Stimulated activated CD8-positive, alpha-beta memory T cell treated with anti-CD3 and anti-CD28 coated beads, Interleukin-7, amount 100 ng/mL, for 4 hours (primary cell): ENCODE results near the gene MYBPH.

Experiments used
- DNase-seq, 2 donors: peaks; one replicate each; pipeline ENCODE4 v3.0.0-alpha.2; 2020; ENCODE audit warnings: low read depth in 2 of 2

MYBPH gene

GRCh38 chr1:203178821-203179666 lies 3.4 kb upstream of the MYBPH start:
- DNase-seq = no peak

GRCh38 chr1:203178083-203178482 lies 2.5 kb upstream of the MYBPH start:
- no peak for DNase-seq

- DNase-seq = no peak
Measured at GRCh38 chr1:203177470-203178039, 1.9 kb upstream of the MYBPH start.

- DNase-seq = no peak
Measured at GRCh38 chr1:203177036-203177405, 1.4 kb upstream of the MYBPH start.

- DNase-seq = no peak
Measured at GRCh38 chr1:203176273-203177035, 828 bp upstream of the MYBPH start.

DNA sequence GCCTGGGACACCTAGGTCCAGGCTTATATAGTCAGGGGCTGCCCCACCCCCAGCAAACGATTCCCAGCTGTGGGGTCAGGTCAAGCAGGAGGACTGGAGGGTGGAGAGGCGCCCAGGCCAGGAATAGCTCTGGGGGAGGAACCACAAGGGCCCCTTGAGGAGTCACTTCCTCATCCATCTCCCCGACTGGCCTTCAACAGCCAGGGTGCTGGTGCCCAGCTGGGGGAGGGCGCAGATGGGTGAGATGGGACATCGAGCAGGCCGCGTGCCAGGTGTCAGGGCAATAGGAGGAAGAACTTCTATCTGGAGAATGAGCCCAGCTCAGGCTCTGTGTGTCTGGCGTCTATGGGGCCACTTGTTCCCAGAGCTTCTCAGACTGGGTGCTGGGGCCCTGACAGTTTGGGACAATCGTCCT lies 208 bp upstream of the MYBPH start:
- no peak for DNase-seq

- no peak for DNase-seq
Measured at GRCh38 chr1:203174324-203174985, 1.2 kb downstream of the MYBPH start.

- DNase-seq = no peak
Measured at GRCh38 chr1:203173566-203173965, 2.1 kb downstream of the MYBPH start.

DNA sequence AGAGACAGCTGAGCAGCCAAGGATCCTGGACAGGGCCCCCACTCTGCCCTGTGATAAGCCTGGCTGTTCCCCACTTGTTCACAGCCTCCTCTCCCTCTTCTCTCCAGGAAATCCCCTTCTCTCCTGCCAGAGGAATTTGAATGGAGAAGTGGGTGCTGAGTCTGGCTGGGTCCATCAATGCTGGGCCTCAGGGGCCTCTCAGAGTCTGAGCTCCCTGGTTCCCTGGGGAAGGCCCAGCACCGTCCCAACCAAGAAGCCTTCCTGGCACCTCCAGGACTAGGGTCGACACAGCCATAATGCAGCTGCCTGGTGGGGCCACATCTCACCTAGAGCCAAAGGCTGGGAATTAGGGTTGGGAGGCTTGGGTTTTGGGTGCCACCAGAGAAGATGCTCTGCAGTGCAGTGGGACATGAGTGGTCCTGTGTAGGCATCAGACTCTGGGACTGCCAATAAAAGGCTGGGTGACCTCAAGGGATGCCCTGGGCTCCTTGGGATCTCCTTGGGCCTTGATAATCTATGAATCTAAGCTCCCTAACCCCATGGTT lies 2.5 kb downstream of the MYBPH start:
- DNase-seq = no peak

DNA sequence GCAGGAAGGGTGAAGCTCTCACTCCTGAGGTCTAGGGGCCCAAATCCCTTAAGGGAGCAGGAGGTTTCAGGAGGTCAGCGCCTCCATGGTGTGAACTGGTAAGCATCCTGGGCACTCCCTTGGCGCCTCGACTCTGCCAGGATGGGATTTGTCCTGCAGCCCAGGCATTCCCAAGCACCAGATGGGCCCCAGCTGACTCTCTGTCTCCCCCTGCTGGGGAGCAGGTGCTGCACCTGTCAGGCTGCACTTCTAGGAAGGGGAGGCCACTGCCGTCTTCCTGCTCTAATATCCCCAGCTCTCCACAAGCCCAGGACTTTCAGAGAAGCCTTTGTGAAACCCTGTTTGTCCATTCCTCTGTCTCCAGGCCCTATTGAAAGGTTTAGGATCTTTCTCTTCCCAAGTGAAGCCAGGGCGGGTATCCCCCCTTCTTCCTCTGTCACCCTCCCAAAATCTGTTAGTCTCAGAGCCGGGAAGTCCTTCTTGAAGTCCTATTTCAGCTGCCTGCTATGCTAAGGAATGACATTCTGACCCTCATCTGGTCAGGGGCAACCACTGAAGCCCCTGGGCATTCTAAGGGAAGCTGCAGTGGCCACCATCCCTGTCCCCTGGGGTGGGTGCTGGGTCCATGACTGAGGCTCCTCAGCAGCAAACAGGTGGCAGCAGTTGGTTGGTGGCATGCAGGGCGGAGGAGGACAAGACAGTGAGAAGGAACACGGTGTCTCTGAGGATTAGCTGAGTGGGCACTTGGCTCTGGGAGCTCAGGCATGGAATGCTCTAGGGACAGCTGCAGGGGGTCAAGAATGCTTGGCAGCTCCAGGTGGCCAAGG lies 3.2 kb downstream of the MYBPH start:
- no peak for DNase-seq

- no peak for DNase-seq
Measured at GRCh38 chr1:203171341-203172183, 4.1 kb downstream of the MYBPH start.

GRCh38 chr1:203170625-203171330 lies 4.8 kb downstream of the MYBPH start:
- no peak for DNase-seq

DNA sequence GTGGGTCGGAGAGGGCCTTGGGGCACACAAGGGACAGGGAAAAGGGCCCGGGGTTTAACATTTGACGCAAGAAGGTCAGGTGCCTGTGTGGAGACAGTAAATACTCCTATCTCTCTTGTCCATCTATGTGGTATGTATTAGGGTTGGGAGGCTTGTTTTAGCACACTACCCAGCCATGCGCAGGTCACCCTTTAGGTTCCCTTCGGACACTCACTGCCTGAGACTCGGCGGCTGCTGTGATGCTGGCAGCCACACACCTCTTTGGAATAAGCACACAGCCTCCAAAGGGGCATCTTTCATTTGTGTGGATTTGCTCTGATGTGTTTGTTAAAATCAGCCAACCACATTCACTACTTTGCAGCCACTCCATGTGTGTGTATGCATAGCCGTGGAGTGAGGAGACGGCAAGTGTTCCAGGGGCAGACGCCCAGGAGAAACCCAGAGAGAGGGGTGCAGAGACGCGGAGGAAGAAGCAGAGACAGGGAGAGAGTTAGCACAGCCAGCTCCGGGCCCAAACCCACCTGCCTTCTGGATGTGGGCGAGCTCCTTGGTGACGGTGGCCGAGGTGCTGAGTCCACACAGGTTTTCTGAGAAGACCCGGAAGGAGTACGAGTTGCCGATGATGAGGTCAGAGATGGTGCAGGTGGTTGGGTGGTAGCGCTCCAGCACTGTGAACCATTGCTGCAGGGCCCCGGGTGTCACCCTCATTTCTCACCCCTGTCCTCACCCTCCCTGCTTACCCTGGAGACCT lies 5.7 kb downstream of the MYBPH start:
- no peak for DNase-seq

- DNase-seq = no peak
Measured at GRCh38 chr1:203168991-203169390, 6.6 kb downstream of the MYBPH start.

- no peak for DNase-seq
Measured at GRCh38 chr1:203168256-203168786, 7.3 kb downstream of the MYBPH start.

GRCh38 chr1:203167913-203168200 lies 7.8 kb downstream of the MYBPH start:
- DNase-seq = no peak

GRCh38 chr1:203167026-203167912 lies 8.4 kb downstream of the MYBPH start:
- DNase-seq = no peak
